ENCODE data around the gene C8G. TPM values are rescaled to one million over a fixed set of nuclear protein-coding genes. Genes with fewer than 3 reads are reported as not detected.

Gene C8G
- total and polyA plus RNA-seq, 2 of the 8 experiments (the other 6 are each of a cell fraction or from before 2014, with no cell fraction given) = 0.62 to 0.80 TPM

- H2BK20ac ChIP-seq (ENCODE audit: low read length) = no peak overlapping the region
These were observed 17.1 kb downstream of the C8G start for GRCh38 chr9:136962163-136962562.

More at GRCh38 chr9:136962163-136962562, 17.1 kb downstream of the C8G start:
- DNase-seq (ENCODE audit: low read depth in 1 of 2, low spot score in 2 of 2) (no peak), FAIRE-seq (no peak)
- H3K9me3 ChIP-seq (ENCODE audit: insufficient read depth in 2 of 2, low read depth in 1 of 2, low read length in 1 of 2) = no peaks in the 10 kb centered on the region
- H3K23me2 ChIP-seq (ENCODE audit: low read depth, low read length) = peaks cover 4% of the 10 kb centered on the region; the same call in 1 of the 2 replicates
- H3K4me1 ChIP-seq (replicated peaks in 1 of 4; ENCODE audit: control insufficient read depth in 3 of 4, insufficient read depth in 4 of 4, low read length in 3 of 4) = peaks cover 0 to 9% (median 5%) of the 10 kb centered on the region in 4 experiments; a peak in 5 of 7 replicates
- no peak overlapping the region for H3K4me2 ChIP-seq (ENCODE audit: insufficient read depth in 1 of 2, low read depth in 2 of 2, low read length in 2 of 2)
- no peak overlapping the region for H2BK5ac ChIP-seq (ENCODE audit: low read depth, low read length)
- CTCF ChIA-PET (ENCODE audit: partially characterized antibody) = interaction anchor here (1.1 to 5.6 kb wide), 5 partner anchors 10 to 67 kb away, joined by 3 to 32 read pairs (median 9); partner anchors contain the start of genes LCN12 and PTGDS
- no peak overlapping the region for H2BK15ac ChIP-seq (ENCODE audit: low read length)
- POLR2A ChIA-PET (ENCODE audit: partially characterized antibody) = interaction anchor here (1.5 kb wide), 1 partner anchor 24 kb away, joined by 3 read pairs; no protein-coding TSS in a partner anchor
- no peak overlapping the region for H2AK5ac ChIP-seq (ENCODE audit: low read depth, low read length)
- no peak overlapping the region for H2BK12ac ChIP-seq (ENCODE audit: low read depth, low read length)
- H3K27me3 ChIP-seq (replicated peaks in 1 of 4; ENCODE audit: control insufficient read depth in 3 of 4, extremely low read depth in 1 of 4, insufficient read depth in 3 of 4, low read length in 3 of 4) = no peaks in the 10 kb centered on the region
- no peak overlapping the region for H4K8ac ChIP-seq (ENCODE audit: extremely low read depth, insufficient read depth, low read length)
- H3K79me1 ChIP-seq (ENCODE audit: low read depth, low read length) = no peaks in the 10 kb centered on the region; the same call in 1 of the 2 replicates
- no peak overlapping the region for H4K91ac ChIP-seq (replicated peaks; ENCODE audit: insufficient read length, low read length)
- no peak overlapping the region for H2AFZ ChIP-seq (ENCODE audit: low read length)
- no peak overlapping the region for H3K4me3 ChIP-seq (ENCODE audit: extremely low read depth in 1 of 4, insufficient read depth in 2 of 4, low read depth in 3 of 4, low read length in 4 of 4)
- H3K14ac ChIP-seq (ENCODE audit: insufficient read length) = no peak overlapping the region
- H3K23ac ChIP-seq (ENCODE audit: insufficient read length) = no peak overlapping the region
- no peak overlapping the region for H2BK120ac ChIP-seq (replicated peaks; ENCODE audit: low read depth, low read length)
- H4K5ac ChIP-seq (ENCODE audit: insufficient read length, low read depth, low read length) = no peak overlapping the region
- no peak overlapping the region for H3K9ac ChIP-seq (replicated peaks in 1 of 4; ENCODE audit: extremely low read depth in 1 of 4, low read depth in 3 of 4, low read length in 3 of 4)
- H3K36me3 ChIP-seq (ENCODE audit: control insufficient read depth in 2 of 4, insufficient read depth in 4 of 4, low read length in 3 of 4) = no peaks in the 10 kb centered on the region
- 90% methylated on average over 9 of the region's 9 CpGs; no CpG with 5 or more reads in 1 of the 2 experiments for WGBS, 2 experiments (ENCODE audit: extremely low coverage in 1 of 2, insufficient coverage in 1 of 2, insufficient read length in 1 of 2, insufficient replicate concordance in 2 of 2, low coverage in 1 of 2, low lambda C conversion rate in 2 of 2, missing lambda C conversion rate in 1 of 2)
- H3K79me2 ChIP-seq (ENCODE audit: control insufficient read depth in 1 of 2, insufficient read depth in 2 of 2, low read length in 2 of 2) = no peaks in the 10 kb centered on the region
- no peak overlapping the region for H3K56ac ChIP-seq (replicated peaks; ENCODE audit: insufficient read length, low read depth, low read length)
- H3K4ac ChIP-seq (replicated peaks; ENCODE audit: insufficient read length, low read depth, low read length) = no peak overlapping the region
- H4K20me1 ChIP-seq (replicated peaks in 1 of 2; ENCODE audit: control insufficient read depth in 1 of 2, insufficient read depth in 2 of 2, low read length in 2 of 2) = no peaks in the 10 kb centered on the region
- TF ChIP-seq KDM5A (IDR thresholded peaks at IDR 0.05; ENCODE audit: low read length) = no peak
- TF ChIP-seq POLR2A (IDR thresholded peaks at IDR 0.05; ENCODE audit: control extremely low read depth in 1 of 2, low read depth in 2 of 2, low read length in 2 of 2) = no peak
- TF ChIP-seq CBX5 (IDR thresholded peaks at IDR 0.05; ENCODE audit: low read depth, low read length) = no peak
- TF ChIP-seq CHD1 (IDR thresholded peaks at IDR 0.05; ENCODE audit: low read depth, low read length) = no peak
- TF ChIP-seq TAF7 (optimal IDR thresholded peaks at IDR 0.05; ENCODE audit: borderline replicate concordance, low read depth, low read length) = no peak
- TF ChIP-seq ATF3 (IDR thresholded peaks at IDR 0.05; ENCODE audit: insufficient read depth, low read depth, low read length) = no peak
- no peak for TF ChIP-seq RNF2 (IDR thresholded peaks at IDR 0.05; ENCODE audit: borderline replicate concordance, low read depth, low read length, missing control alignments, poor library complexity, severe bottlenecking)
- no peak for TF ChIP-seq SRF (IDR thresholded peaks at IDR 0.05; ENCODE audit: low read depth, low read length)
- TF ChIP-seq SIX5 (IDR thresholded peaks at IDR 0.05; ENCODE audit: low read depth, low read length) = no peak
- no peak for TF ChIP-seq RBBP5 (IDR thresholded peaks at IDR 0.05; ENCODE audit: borderline replicate concordance, low read depth, low read length)
- TF ChIP-seq EP300 (IDR thresholded peaks at IDR 0.05; ENCODE audit: borderline replicate concordance in 1 of 2, low read depth in 2 of 2, low read length in 2 of 2) = no peak
- TF ChIP-seq SP1 (IDR thresholded peaks at IDR 0.05; ENCODE audit: low read depth, low read length) = no peak
- no peak for TF ChIP-seq ZNF274 (IDR thresholded peaks at IDR 0.05; ENCODE audit: borderline replicate concordance, extremely low read depth, low read length)
- H3K27ac ChIP-seq (ENCODE audit: low read depth, low read length) = no peak overlapping the region
- H3K18ac ChIP-seq (ENCODE audit: extremely low read depth, low read length) = no peak overlapping the region
